Renal pelvis (tissue), 12 donors: ENCODE results near the gene AIF1L. TPM values are rescaled to one million over a fixed set of nuclear protein-coding genes. Genes with fewer than 3 reads are reported as not detected.

Experiments
- DNase-seq: peaks from one replicate; pipeline ENCODE4 v3.0.0-alpha.2; 2013
- long read RNA-seq, 16 experiments: transcript quantifications; one replicate each; lab custom pipeline, GENCODE V29; 2026
- polyA plus RNA-seq, 3 donors: library from polyadenylated mRNA; unstranded; fragments of 120-200 nt; gene quantifications; one replicate each; pipeline ENCODE4 v1.2.1, GENCODE V29; 2013; ENCODE audit not compliant: insufficient read length in 3 of 3

AIF1L gene
- polyA plus RNA-seq: 100 to 1,000 TPM; 332 to 490 (median 395) TPM
- long read RNA-seq, donor 1, transcript AIF1L-201 (6 exons, 3,364 nt): major isoform, 95 of 116 reads
- long read RNA-seq, donor 1, transcript AIF1L-205 (4 exons, 671 nt): minor isoform, 5 of 116 reads
- long read RNA-seq, donor 1, partial matches to known transcripts: 6 of 116 reads
- long read RNA-seq, donor 1, other reads (novel, unspliced or antisense): 9 of 116 reads
- long read RNA-seq, donor 2, transcript AIF1L-201 (6 exons, 3,364 nt): major isoform, 98 of 230 reads
- long read RNA-seq, donor 2, transcript AIF1L-205 (4 exons, 671 nt): minor isoform, 10 of 230 reads
- long read RNA-seq, donor 2, partial matches to known transcripts: 112 of 230 reads
- long read RNA-seq, donor 2, other reads (novel, unspliced or antisense): 8 of 230 reads
- long read RNA-seq, donor 3, transcript AIF1L-201 (6 exons, 3,364 nt): major isoform, 83 of 364 reads
- long read RNA-seq, donor 3, transcript AIF1L-205 (4 exons, 671 nt): minor isoform, 10 of 364 reads
- long read RNA-seq, donor 3, transcript AIF1L-208 (6 exons, 3,398 nt): minor isoform, 6 of 364 reads
- long read RNA-seq, donor 3, partial matches to known transcripts: 265 of 364 reads
- long read RNA-seq, donor 3, other reads (novel, unspliced or antisense): 0 of 364 reads
- long read RNA-seq, donor 4, transcript AIF1L-208 (6 exons, 3,398 nt): minor isoform, 6 of 284 reads
- long read RNA-seq, donor 4, transcript AIF1L-201 (6 exons, 3,364 nt): major isoform, 92 of 284 reads
- long read RNA-seq, donor 4, transcript AIF1L-205 (4 exons, 671 nt): minor isoform, 6 of 284 reads
- long read RNA-seq, donor 4, partial matches to known transcripts: 161 of 284 reads
- long read RNA-seq, donor 4, other reads (novel, unspliced or antisense): 18 of 284 reads
- long read RNA-seq, donor 5, transcript AIF1L-205 (4 exons, 671 nt): minor isoform, 7 of 70 reads
- long read RNA-seq, donor 5, transcript AIF1L-201 (6 exons, 3,364 nt): major isoform, 56 of 70 reads
- long read RNA-seq, donor 5, partial matches to known transcripts: 5 of 70 reads
- long read RNA-seq, donor 5, other reads (novel, unspliced or antisense): 0 of 70 reads
- long read RNA-seq, donor 6, transcript AIF1L-205 (4 exons, 671 nt): minor isoform, 7 of 238 reads
- long read RNA-seq, donor 6, transcript AIF1L-201 (6 exons, 3,364 nt): major isoform, 94 of 238 reads
- long read RNA-seq, donor 6, partial matches to known transcripts: 125 of 238 reads
- long read RNA-seq, donor 6, other reads (novel, unspliced or antisense): 8 of 238 reads
- long read RNA-seq, donor 7, transcript AIF1L-205 (4 exons, 671 nt): minor isoform, 10 of 376 reads
- long read RNA-seq, donor 7, transcript AIF1L-208 (6 exons, 3,398 nt): minor isoform, 6 of 376 reads
- long read RNA-seq, donor 7, transcript AIF1L-201 (6 exons, 3,364 nt): major isoform, 119 of 376 reads
- long read RNA-seq, donor 7, partial matches to known transcripts: 221 of 376 reads
- long read RNA-seq, donor 7, other reads (novel, unspliced or antisense): 18 of 376 reads
- long read RNA-seq, donor 8, transcript AIF1L-201 (6 exons, 3,364 nt): major isoform, 6 of 8 reads
- long read RNA-seq, donor 8, partial matches to known transcripts: 0 of 8 reads
- long read RNA-seq, donor 8, other reads (novel, unspliced or antisense): 0 of 8 reads
- long read RNA-seq, donor 9, transcript AIF1L-205 (4 exons, 671 nt): minor isoform, 14 of 166 reads
- long read RNA-seq, donor 9, transcript AIF1L-201 (6 exons, 3,364 nt): major isoform, 117 of 166 reads
- long read RNA-seq, donor 9, transcript AIF1L-208 (6 exons, 3,398 nt): minor isoform, 7 of 166 reads
- long read RNA-seq, donor 9, partial matches to known transcripts: 16 of 166 reads
- long read RNA-seq, donor 9, other reads (novel, unspliced or antisense): 10 of 166 reads
- long read RNA-seq, donor 10, transcript AIF1L-205 (4 exons, 671 nt): minor isoform, 16 of 287 reads
- long read RNA-seq, donor 10, transcript AIF1L-201 (6 exons, 3,364 nt): major isoform, 93 of 287 reads
- long read RNA-seq, donor 10, partial matches to known transcripts: 169 of 287 reads
- long read RNA-seq, donor 10, other reads (novel, unspliced or antisense): 5 of 287 reads
- long read RNA-seq, donor 11, transcript AIF1L-201 (6 exons, 3,364 nt): major isoform, 85 of 168 reads
- long read RNA-seq, donor 11, partial matches to known transcripts: 68 of 168 reads
- long read RNA-seq, donor 11, other reads (novel, unspliced or antisense): 6 of 168 reads
- long read RNA-seq, donor 12, transcript AIF1L-205 (4 exons, 671 nt): minor isoform, 15 of 176 reads
- long read RNA-seq, donor 12, transcript AIF1L-201 (6 exons, 3,364 nt): major isoform, 126 of 176 reads
- long read RNA-seq, donor 12, transcript AIF1L-208 (6 exons, 3,398 nt): minor isoform, 8 of 176 reads
- long read RNA-seq, donor 12, partial matches to known transcripts: 14 of 176 reads
- long read RNA-seq, donor 12, other reads (novel, unspliced or antisense): 13 of 176 reads
- long read RNA-seq, donor 13, transcript AIF1L-205 (4 exons, 671 nt): minor isoform, 11 of 58 reads
- long read RNA-seq, donor 13, transcript AIF1L-201 (6 exons, 3,364 nt): major isoform, 44 of 58 reads
- long read RNA-seq, donor 13, partial matches to known transcripts: 0 of 58 reads
- long read RNA-seq, donor 13, other reads (novel, unspliced or antisense): 0 of 58 reads
- long read RNA-seq, donor 14: 0 reads
- long read RNA-seq, donor 15, transcript AIF1L-205 (4 exons, 671 nt): minor isoform, 6 of 76 reads
- long read RNA-seq, donor 15, transcript AIF1L-201 (6 exons, 3,364 nt): major isoform, 59 of 76 reads
- long read RNA-seq, donor 15, partial matches to known transcripts: 5 of 76 reads
- long read RNA-seq, donor 15, other reads (novel, unspliced or antisense): 5 of 76 reads
- long read RNA-seq, donor 16, transcript AIF1L-205 (4 exons, 671 nt): minor isoform, 10 of 157 reads
- long read RNA-seq, donor 16, transcript AIF1L-201 (6 exons, 3,364 nt): major isoform, 118 of 157 reads
- long read RNA-seq, donor 16, partial matches to known transcripts: 10 of 157 reads
- long read RNA-seq, donor 16, other reads (novel, unspliced or antisense): 15 of 157 reads

DNA sequence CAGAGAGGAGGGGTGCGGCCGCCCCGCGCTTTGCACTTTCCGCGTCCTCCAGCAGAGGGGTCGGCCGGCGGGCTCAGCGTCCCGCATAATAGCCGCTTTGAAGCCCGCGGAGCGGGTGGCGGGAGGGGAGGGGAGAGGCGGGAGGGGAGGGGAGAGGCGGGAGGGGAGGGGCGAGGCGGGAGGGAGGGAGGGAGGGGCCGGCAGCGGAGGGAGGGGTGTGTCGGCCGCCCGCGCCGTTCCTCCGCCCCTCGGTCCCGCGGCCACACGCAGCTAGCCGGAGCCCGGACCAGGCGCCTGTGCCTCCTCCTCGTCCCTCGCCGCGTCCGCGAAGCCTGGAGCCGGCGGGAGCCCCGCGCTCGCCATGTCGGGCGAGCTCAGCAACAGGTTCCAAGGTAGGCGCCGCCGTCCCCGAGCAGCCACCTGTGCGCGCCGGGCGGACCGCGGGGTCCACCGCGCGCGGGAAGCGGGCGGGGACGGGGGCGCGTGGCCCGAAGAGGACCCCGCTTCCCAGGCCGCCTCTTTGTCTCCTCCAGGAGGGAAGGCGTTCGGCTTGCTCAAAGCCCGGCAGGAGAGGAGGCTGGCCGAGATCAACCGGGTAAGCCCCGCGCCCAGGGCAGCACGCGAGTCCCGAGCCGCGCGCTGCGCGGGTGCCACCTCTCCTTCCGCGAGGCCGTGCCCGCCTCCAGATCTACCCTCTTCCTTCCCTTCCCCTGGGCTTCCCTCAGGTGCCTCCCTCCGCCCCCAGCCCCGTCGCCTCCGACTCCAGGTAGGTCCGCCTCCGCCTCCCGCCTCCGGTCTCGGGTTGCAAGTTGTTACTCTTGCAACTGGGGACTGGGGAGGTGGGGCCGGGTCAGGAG is at the start of gene AIF1L:
TSS of gene AIF1L (plus strand) at position 263 of the 857 bp plus-strand sequence. CDS start at position 362, 99 bp downstream.
- peak; percentile 81 for DNase-seq

DNA sequence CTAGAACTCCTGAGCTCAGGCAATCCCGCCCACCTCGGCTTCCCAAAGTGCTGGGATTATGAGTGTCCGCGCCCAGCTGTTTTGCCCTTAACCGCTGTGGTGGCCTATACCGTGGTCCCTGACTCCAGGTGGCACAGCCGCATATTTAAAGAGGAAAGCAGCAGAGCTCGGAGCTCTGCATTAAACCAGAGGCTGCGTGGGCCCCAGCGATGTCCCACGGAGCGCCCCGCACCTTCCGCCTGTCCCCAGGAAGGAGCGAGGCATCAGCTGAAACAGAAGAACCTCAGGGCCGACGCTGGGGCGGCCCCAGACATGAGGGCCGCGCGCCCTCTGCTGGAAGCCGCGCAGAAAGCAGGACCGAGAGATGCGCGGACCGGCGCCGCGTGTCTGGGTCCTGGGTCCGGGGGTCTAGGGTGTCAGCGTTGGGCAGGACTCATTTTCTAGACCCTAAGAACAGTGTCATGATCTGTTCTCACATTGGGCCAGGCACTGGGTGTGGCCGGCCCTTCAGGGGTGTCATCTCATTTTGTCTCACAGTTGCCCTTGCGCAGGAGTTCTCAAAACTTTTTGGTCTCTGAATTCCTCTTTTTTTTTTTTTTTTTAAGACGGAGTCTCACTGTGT is 49.6 kb upstream of the AIF1L start:
- peak; percentile 65 for DNase-seq

DNA sequence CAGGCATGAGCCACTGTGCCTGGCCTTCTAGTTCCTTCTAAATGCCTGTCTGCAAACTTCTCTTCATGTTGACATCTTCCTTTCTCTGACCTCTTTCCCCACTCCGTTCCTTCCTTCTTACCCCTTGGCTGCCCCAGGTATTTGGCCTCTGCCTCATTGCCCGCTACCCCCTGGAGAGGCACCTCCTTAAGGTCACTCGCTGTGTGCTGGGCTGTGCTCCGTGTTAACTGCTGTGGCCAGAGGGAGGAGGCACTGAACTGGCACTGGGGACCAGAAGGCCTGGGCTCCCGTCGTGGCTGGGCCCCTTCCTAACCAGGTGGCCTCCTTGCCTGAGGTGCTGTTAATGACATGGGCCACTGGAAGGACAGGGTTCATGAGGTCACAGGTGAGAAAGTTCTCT is 48.0 kb upstream of the AIF1L start:
- DNase-seq: no peak

DNA sequence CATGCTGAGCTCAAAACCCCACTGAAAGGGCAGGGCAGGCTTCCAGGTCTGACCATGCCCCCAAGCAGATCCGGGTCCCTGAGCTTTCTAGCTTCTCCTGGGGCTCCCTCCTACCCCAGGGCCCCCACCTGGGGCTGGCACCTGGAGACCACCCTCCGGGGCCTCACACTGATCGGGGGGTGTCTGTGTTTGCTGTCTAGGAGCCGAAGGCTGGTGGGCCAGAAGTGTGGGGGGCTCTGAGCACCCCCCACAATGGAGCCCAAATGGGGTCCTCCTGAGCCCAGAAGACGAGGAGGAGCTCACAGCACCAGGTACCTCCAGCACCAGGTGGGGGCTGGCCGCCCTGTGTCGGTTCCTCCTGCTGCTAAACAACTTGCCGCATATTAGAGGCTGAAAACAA is 47.5 kb upstream of the AIF1L start:
- no peak for DNase-seq

DNA sequence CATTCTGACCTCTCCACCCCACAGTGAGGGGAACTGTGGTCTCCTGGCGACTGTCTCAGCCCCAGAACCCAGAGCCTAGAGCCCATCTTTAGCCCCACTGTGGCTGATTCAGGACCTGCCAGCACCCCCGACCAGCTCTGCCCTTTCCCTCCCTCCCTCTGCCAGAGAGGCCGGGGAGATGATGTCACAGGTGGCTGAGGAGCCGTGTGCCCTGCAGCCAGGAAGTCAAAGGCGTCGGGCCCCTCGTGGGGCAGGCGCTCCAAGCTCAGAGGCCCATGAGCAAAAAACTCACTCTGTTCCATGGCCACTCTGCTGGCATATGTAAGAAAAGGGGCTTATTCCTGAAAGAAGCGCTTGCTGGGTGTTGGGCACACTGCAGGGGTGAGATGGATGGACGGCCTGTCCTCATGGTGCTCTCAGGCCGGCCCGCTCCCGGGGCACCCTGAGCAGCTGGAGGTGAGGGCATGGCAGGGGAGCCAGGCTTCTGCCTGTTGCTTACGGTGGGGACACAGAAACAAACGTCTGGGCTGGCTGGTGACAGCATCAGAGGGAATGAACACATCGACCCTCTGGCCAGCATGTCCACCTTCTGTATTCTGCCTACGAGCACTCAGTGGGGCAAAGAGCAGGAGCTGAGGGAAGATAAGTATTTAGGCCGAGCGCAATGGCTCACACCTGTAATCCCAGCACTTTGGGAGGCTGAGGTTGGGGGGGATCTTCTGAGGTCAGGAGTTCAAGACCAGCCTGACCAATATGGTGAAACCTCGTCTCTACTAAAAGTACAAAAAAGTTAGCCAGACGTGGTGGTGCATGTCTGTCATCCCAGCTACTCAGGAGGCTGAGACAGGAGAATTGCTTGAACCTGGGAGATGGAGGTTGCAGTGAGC is 46.3 kb upstream of the AIF1L start:
- DNase-seq: no peak

DNA sequence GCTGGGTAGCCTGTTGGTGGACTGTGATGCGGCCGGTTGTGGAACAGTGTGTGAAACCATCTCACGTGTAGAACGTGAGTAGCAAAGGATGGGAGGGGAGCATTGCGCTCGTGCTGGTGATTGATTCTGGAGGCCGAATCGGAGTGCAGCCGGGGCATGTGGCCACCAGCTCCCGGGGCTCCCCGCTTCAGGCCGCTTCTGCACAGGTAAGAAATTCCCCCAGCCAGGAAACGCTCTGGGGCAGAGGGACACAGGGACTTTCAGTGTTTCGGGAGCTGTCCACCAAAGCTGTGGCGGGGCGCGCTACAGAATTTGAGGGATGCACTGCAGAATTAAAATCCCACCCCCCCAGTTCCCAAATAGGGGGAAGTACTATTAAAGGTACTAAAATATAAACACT is 45.5 kb upstream of the AIF1L start:
- DNase-seq: no peak

DNA sequence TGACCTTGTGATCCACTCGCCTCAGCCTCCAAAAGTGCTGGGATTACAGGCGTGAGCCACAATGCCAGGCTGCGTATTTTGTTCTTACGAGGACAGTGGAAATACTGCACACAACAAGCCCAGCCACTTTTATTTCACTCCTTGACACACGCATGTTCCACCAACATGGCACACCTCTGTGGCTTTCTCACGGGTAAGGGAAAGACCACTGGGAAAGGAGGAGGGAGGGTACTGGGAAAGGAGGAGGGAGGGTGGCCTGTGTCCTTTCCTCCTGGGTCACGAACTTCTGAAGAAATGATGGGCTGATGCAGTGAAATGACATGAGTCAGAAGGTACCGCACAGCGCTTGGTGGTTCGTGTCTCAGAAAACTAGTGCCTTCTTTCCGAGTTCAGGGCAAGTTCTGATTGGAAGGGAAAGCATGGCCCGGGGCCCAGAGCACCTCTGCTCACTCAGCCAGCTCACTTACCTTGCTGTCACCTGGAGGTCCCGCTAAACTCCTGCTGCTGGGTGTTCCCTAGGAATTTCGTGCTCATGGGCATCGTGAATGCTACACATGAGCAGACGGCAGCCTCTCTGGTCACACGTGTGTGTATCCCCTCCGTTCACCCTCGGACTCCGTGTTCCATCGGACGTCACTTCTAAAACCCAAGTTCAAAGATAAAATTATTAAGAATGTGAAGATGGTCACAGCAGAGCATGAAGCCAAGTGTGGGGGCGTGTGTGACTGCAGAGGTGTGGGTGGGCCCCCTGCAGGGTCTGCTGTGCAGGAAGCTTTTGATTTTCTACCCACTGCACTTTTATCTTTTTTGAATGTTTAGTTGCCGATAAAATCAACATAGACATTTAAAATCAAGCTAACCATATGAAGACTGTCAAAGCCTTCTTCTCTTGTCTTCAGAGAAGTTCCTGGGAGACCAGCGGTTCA is 44.5 kb upstream of the AIF1L start:
- DNase-seq: no peak

DNA sequence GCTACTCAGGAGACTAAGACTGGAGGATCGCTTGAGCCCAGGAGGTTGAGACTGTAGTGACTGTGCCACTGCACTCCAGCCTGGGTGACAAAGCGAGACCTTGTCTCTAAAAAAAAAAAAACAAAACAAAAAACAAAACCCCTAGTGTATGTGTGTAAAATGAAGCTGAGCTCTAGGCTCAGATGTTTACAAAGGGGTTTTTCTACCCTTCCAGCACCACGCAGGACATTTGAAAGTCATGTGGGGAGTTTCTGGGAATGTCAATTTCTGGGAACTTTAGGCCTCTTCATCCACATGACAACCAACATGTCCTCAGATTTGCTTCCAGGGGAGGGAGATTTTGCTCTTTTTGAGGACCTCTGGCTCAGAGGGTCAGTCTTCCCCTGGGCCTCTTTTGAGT is 42.4 kb upstream of the AIF1L start:
- DNase-seq: no peak

DNA sequence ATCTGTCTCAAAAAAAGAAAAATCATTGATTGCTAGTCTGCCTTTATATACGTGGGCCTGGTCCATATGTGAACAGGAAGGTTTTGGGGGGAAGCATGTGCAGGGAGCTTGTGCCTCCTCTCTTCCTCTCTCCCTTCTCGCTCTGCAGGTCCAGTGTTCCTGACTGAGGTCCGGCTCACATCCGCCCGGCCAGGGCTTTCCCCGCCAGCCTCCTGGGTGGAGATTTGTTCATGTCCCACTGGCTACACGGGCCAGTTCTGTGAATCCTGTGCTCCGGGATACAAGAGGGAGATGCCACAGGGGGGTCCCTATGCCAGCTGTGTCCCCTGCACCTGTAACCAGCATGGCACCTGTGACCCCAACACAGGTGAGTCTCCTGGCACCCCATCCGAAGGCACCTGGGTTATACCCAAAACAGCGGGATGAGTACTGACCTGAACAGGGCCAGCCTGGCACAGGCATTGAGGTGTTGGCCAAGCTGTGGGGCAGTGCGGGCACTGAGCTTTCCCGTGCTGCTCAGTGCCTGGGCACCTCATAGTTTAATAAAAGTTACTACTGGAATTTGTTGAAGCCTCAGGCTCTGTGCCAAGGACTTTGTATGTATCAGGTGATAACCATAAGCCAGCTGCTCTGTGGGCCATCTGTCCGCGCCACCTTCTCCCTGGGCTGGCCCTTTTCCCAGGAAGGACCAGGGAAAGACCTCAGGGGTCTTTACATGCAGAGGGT is 39.4 kb upstream of the AIF1L start:
- DNase-seq: no peak

DNA sequence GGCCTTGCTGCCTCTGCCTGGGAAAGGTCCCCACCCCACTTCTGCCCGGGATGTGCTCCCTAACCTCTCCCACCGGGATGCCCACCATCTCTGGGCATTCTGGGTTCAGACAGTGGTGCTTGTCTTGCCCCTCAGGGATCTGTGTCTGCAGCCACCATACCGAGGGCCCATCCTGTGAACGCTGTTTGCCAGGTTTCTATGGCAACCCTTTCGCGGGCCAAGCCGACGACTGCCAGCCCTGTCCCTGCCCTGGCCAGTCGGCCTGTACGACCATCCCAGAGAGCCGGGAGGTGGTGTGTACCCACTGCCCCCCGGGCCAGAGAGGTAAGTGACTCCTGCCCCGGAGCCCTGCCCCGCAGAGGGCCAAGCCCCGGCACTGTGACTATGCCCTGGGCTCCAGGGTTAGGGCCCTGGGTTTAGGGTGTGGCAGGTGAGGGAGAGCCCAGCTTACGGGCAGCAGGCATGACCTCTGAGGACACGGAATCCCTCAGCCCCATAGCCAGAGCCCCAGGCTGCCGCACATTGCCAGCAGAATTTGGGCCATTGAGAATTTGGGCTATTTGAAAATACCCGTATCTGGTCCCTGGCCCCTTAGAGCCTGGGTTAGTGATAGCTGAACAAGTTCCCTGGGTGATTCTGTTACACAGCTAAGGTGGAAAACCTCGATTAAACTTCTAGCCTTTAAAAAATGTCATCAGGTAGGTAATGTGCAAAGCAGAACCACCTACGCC is 35.3 kb upstream of the AIF1L start:
- no peak for DNase-seq

DNA sequence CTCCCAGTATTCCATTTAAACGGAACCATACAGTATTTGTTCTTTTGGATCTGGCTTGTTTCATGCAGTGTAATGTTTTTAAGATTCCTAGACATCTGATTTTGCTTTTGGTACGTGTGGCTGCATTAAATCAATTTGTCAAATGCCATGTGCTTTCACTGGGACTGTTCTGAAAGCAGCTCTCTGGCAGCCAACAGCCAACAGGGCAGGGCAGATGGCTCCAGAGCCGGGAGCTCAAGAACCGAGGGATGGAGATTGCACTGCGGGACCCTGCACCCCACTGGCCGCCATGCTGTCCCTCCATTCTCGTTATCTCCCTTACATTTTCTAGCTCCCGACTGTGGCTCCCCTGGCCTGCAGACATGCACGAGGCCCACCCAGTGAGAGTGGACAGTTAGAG is 33.4 kb upstream of the AIF1L start:
- DNase-seq: no peak

DNA sequence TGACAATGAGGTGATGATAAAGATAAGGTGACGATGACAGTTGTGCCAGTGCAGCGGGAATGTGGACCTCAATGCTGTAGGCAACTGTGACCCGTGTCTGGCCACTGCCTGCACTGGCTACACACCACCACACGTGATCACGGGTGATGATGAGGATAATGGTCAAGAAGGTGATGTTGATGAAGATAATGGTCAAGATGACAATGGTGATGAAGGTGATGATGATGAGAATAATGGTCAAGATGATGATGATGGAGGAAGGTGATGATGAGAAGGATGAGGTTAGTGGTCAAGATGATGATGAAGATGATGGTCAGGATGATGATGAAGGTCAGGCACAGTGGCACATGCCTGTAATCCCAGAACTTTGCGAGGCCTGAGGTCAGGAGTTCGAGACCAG is 30.7 kb upstream of the AIF1L start:
- DNase-seq: no peak

DNA sequence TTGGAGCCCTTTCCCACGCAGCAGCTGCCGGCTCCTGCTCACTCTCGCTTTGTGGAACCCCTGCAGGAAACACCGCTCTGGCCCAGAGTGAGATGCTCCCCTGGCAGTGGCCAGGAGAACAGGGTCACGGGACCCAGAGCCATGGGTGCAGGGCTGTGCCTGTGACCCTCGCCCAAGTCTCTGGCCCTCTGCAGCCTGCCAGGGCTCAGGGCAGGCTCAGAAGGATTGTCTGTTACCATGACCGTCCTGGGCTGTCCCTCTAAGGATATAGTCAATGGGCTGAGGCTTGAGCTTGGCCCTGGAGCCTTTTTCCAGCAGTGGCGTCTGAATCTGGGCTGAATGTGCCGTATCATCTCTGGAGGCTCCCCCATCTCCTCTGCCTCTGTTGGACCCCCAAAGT is 28.7 kb upstream of the AIF1L start:
- DNase-seq: no peak
